IPS-20b (cell line): ENCODE results near the gene SBNO1.
"Not testable (repeated sequence)": the region's sequence is repeated elsewhere in the genome, so short reads cannot be mapped to it uniquely, and the experiment has no call there.

Experiments used
- H3K27ac ChIP-seq: one replicate; pipeline ENCODE4 v1.5.1; 2013; ENCODE audit warnings: low read length
- H3K27me3 ChIP-seq: 2 replicates; pipeline ENCODE4 v1.6.1; 2013; ENCODE audit warnings: mild to moderate bottlenecking, low read length, inconsistent platforms; ENCODE audit not compliant: insufficient read depth
- H3K36me3 ChIP-seq: 2 replicates; pipeline ENCODE4 v1.6.1; 2013; ENCODE audit warnings: low read depth, mild to moderate bottlenecking, inconsistent platforms, low read length, moderate library complexity; ENCODE audit not compliant: insufficient read depth
- H3K4me1 ChIP-seq: 2 replicates; pipeline ENCODE4 v1.6.1; 2013; ENCODE audit warnings: mild to moderate bottlenecking, control low read depth, inconsistent platforms, low read length, moderate library complexity; ENCODE audit not compliant: insufficient read depth
- H3K4me3 ChIP-seq: 2 replicates; pipeline ENCODE4 v1.5.1; 2013; ENCODE audit warnings: mild to moderate bottlenecking, low read length, inconsistent platforms
- H3K9ac ChIP-seq: 2 replicates; pipeline ENCODE4 v1.6.1; 2013; ENCODE audit warnings: low read depth, mild to moderate bottlenecking, inconsistent platforms, low read length, moderate library complexity
- H3K9me3 ChIP-seq: 2 replicates; pipeline ENCODE4 v1.6.1; 2013; ENCODE audit warnings: mild to moderate bottlenecking, low read depth, low read length, inconsistent platforms; ENCODE audit not compliant: insufficient read depth

The SBNO1 gene

GRCh38 chr12:123364532-123365024 lies at the start of gene SBNO1:
Gene SBNO1, minus strand, starts transcription at chr12:123364847. Its CDS starts 14,406 bp downstream, at chr12:123350441.
- Histone ChIP-seq H3K27ac (peak within 1 kb of the TSS; percentile 89), H3K36me3 (no peaks in the 10 kb centered on the region), H3K27me3 (no peaks in the 10 kb centered on the region), H3K9ac (peak within 1 kb of the TSS; percentile 96), H3K9me3 (no peaks in the 10 kb centered on the region), H3K4me3 (peak within 1 kb of the TSS; percentile 94), H3K4me1 (no peaks in the 10 kb centered on the region)

DNA sequence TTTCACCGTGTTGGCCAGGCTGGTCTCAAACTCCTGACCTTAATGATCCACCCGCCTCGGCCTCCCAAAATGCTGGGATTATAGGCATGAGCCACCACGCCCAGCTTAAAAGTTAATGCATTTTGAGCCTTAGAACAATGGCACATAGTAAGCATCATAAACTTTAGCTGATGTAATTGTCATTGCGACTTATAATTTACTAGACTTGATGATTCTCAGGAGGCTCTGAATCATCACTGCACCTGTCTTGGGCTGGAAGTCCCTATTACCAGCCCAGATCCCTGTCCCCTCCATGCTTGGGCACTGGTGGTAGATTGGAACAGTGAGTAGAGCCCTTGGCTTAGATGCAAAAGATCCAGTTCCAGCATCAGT lies 45.4 kb upstream of the SBNO1 start:
- Histone ChIP-seq H3K4me3 (no peak overlapping the region), H3K4me1 (no peaks in the 10 kb centered on the region), H3K9ac (no peak overlapping the region), H3K36me3 (peaks cover 6% of the 10 kb centered on the region), H3K27ac (no peak overlapping the region), H3K9me3 (no peaks in the 10 kb centered on the region), H3K27me3 (no peaks in the 10 kb centered on the region)

- H3K9me3 ChIP-seq, H3K27me3 ChIP-seq, H3K9ac ChIP-seq, H3K4me1 ChIP-seq, H3K4me3 ChIP-seq, H3K27ac ChIP-seq: not testable (repeated sequence)
- H3K36me3 ChIP-seq = peaks cover 12% of the 10 kb centered on the region
Observed at GRCh38 chr12:123409284-123410040, 44.8 kb upstream of the SBNO1 start.

DNA sequence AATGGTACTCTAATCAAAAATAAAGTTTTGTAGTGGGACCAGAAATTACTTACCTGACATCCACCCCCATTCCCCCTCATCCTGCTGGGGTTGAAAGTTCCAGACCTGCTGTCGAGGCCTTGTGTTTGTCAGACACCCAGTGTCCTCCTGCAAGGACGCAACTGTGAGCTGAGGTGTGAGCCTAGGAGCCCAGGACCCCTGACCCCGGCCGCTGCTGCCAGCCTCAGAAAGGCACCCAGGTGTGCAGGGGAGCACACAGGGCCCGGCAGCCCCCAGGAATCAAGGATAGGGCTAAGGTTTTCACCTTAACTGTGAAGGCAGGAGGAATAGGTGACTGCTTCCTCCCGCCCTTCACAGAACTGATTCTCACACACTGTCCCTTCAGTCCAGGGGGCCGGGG lies 44.0 kb upstream of the SBNO1 start:
- not testable (repeated sequence) for H3K4me3 ChIP-seq, H3K9me3 ChIP-seq, H3K9ac ChIP-seq, H3K27ac ChIP-seq, H3K4me1 ChIP-seq
- Histone ChIP-seq H3K36me3 (peaks cover 20% of the 10 kb centered on the region), H3K27me3 (peaks cover 12% of the 10 kb centered on the region)

- not testable (repeated sequence) for H3K9ac ChIP-seq, H3K4me3 ChIP-seq
- peaks cover 26% of the 10 kb centered on the region for H3K36me3 ChIP-seq
Observed at GRCh38 chr12:123407934-123408333, 43.3 kb upstream of the SBNO1 start.

DNA sequence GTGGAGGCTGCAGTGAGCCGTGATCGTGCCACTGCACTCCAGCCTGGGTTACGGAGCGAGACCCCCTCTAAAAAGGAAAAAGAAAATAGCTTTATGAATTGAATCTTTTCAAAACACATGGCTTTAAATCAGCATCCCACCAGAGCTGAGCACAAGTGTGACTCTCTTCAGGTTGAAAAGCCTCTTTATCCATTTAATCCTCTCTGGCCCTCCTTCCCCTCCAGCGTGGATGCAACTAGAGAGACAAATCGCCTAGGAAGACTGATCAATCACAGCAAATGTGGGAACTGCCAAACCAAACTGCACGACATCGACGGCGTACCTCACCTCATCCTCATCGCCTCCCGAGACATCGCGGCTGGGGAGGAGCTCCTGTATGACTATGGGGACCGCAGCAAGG lies 42.6 kb upstream of the SBNO1 start:
- H3K36me3 ChIP-seq = peaks cover 26% of the 10 kb centered on the region

More at GRCh38 chr12:123407934-123408333, 43.3 kb upstream of the SBNO1 start:
- not testable (repeated sequence) for H3K4me1 ChIP-seq, H3K9me3 ChIP-seq, H3K27ac ChIP-seq
- H3K27me3 ChIP-seq = peaks cover 19% of the 10 kb centered on the region

DNA sequence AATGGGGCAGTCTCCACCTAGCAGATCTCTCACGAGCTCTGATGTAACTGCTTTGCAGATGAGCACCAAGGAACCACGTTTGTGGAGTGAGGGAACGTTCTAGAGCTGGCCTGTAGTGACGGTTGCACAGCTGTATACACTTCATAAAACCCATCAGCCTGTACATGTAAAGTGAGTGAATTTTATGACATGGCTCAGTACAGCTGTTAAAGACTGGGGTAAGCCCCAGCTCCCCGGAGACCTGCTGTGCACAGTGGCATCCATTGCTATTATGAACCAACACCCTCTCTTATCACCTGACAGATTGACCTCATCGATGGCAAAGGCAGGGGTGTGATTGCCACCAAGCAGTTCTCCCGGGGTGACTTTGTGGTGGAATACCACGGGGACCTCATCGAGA lies 39.9 kb upstream of the SBNO1 start:
- Histone ChIP-seq H3K9me3 (no peaks in the 10 kb centered on the region), H3K27ac (no peak overlapping the region), H3K4me1 (0 out of 2 replicates have a peak, but pooled peaks cover 2% of the 10 kb centered on the region), H3K4me3 (no peak overlapping the region), H3K9ac (no peak overlapping the region), H3K36me3 (peaks cover 26% of the 10 kb centered on the region), H3K27me3 (peaks cover 49% of the 10 kb centered on the region)

More for the DNA sequence above, 42.6 kb upstream of the SBNO1 start:
- H3K4me3 ChIP-seq, H3K9me3 ChIP-seq, H3K9ac ChIP-seq, H3K27ac ChIP-seq, H3K4me1 ChIP-seq: not testable (repeated sequence)
- peaks cover 25% of the 10 kb centered on the region for H3K27me3 ChIP-seq

GRCh38 chr12:123401753-123402683 lies 37.4 kb upstream of the SBNO1 start:
- H3K4me1 ChIP-seq = 0 out of 2 replicates have a peak, but pooled peaks cover 2% of the 10 kb centered on the region
- no peak overlapping the region for H3K27ac ChIP-seq
- no peak overlapping the region for H3K9ac ChIP-seq
- H3K9me3 ChIP-seq = no peaks in the 10 kb centered on the region
- H3K27me3 ChIP-seq = peaks cover 63% of the 10 kb centered on the region
- peaks cover 38% of the 10 kb centered on the region for H3K36me3 ChIP-seq
- no peak overlapping the region for H3K4me3 ChIP-seq

GRCh38 chr12:123399255-123399617 lies 34.6 kb upstream of the SBNO1 start:
- Histone ChIP-seq H3K36me3 (peaks cover 45% of the 10 kb centered on the region), H3K4me3 (no peak overlapping the region), H3K9ac (no peak overlapping the region), H3K27me3 (peaks cover 57% of the 10 kb centered on the region), H3K4me1 (0 out of 2 replicates have a peak, but pooled peaks cover 2% of the 10 kb centered on the region), H3K9me3 (no peaks in the 10 kb centered on the region), H3K27ac (no peak overlapping the region)

- 0 out of 2 replicates have a peak, but pooled peaks cover 2% of the 10 kb centered on the region for H3K4me1 ChIP-seq
- H3K36me3 ChIP-seq = peaks cover 40% of the 10 kb centered on the region
- H3K9ac ChIP-seq = no peak overlapping the region
- H3K9me3 ChIP-seq = no peaks in the 10 kb centered on the region
- H3K27me3 ChIP-seq = peaks cover 52% of the 10 kb centered on the region
- H3K4me3 ChIP-seq = no peak overlapping the region
- H3K27ac ChIP-seq = no peak overlapping the region
Observed at GRCh38 chr12:123398550-123399254, 34.1 kb upstream of the SBNO1 start.

GRCh38 chr12:123398177-123398549 lies 33.5 kb upstream of the SBNO1 start:
- Histone ChIP-seq H3K27me3 (peaks cover 47% of the 10 kb centered on the region), H3K27ac (no peak overlapping the region), H3K36me3 (peaks cover 35% of the 10 kb centered on the region), H3K9me3 (no peaks in the 10 kb centered on the region), H3K4me1 (0 out of 2 replicates have a peak, but pooled peaks cover 2% of the 10 kb centered on the region), H3K9ac (no peak overlapping the region), H3K4me3 (no peak overlapping the region)
